ES-I3 (cell line): Measurements from ENCODE around the gene LSM14B.
"Not testable (repeated sequence)": the region's sequence is repeated elsewhere in the genome, so short reads cannot be mapped to it uniquely, and the experiment has no call there.

ENCODE experiments used
- H3K36me3 ChIP-seq: 2 replicates; pipeline ENCODE4 v1.6.1; 2013; ENCODE audit warnings: mild to moderate bottlenecking, low read length, control low read depth, moderate library complexity; ENCODE audit not compliant: insufficient read depth
- H3K4me1 ChIP-seq: 2 replicates; pipeline ENCODE4 v1.6.1; 2013; ENCODE audit warnings: mild to moderate bottlenecking, control low read depth, low read length; ENCODE audit not compliant: insufficient read depth
- H3K9ac ChIP-seq: 2 replicates; pipeline ENCODE4 v1.6.1; 2013; ENCODE audit warnings: low read depth, mild to moderate bottlenecking, low read length, moderate library complexity
- H3K9me3 ChIP-seq: 2 replicates; pipeline ENCODE4 v1.6.1; 2013; ENCODE audit warnings: mild to moderate bottlenecking, low read length, moderate library complexity; ENCODE audit not compliant: control insufficient read depth, insufficient read depth

Gene LSM14B

GRCh38 chr20:62101078-62101477 lies 21.2 kb upstream of the LSM14B start:
- no peaks in the 10 kb centered on the region for H3K36me3 ChIP-seq
- no peak overlapping the region for H3K9ac ChIP-seq
- no peaks in the 10 kb centered on the region for H3K9me3 ChIP-seq
- H3K4me1 ChIP-seq = no peaks in the 10 kb centered on the region

GRCh38 chr20:62103508-62104233 lies 18.6 kb upstream of the LSM14B start:
- Histone ChIP-seq H3K9ac (no peak overlapping the region), H3K9me3 (0 out of 2 replicates have a peak, but pooled peaks cover 4% of the 10 kb centered on the region), H3K36me3 (no peaks in the 10 kb centered on the region), H3K4me1 (no peaks in the 10 kb centered on the region)

- Histone ChIP-seq H3K9me3 (peaks cover 8% of the 10 kb centered on the region; the same call in 1 of the 2 replicates), H3K4me1 (no peaks in the 10 kb centered on the region), H3K36me3 (no peaks in the 10 kb centered on the region), H3K9ac (no peak overlapping the region)
These were observed 18.0 kb upstream of the LSM14B start for GRCh38 chr20:62104234-62104789.

- H3K4me1 ChIP-seq = no peaks in the 10 kb centered on the region
- H3K9me3 ChIP-seq = peaks cover 10% of the 10 kb centered on the region; the same call in 1 of the 2 replicates
- no peak overlapping the region for H3K9ac ChIP-seq
- H3K36me3 ChIP-seq = no peaks in the 10 kb centered on the region
These were observed 17.4 kb upstream of the LSM14B start for GRCh38 chr20:62104791-62105345.

GRCh38 chr20:62105592-62105991 lies 16.7 kb upstream of the LSM14B start:
- no peaks in the 10 kb centered on the region for H3K36me3 ChIP-seq
- no peaks in the 10 kb centered on the region for H3K4me1 ChIP-seq
- no peak overlapping the region for H3K9ac ChIP-seq
- H3K9me3 ChIP-seq = peaks cover 10% of the 10 kb centered on the region; the same call in 1 of the 2 replicates

GRCh38 chr20:62111148-62111547 lies 11.1 kb upstream of the LSM14B start:
- Histone ChIP-seq H3K4me1 (no peaks in the 10 kb centered on the region), H3K9ac (no peak overlapping the region), H3K36me3 (no peaks in the 10 kb centered on the region), H3K9me3 (peaks cover 13% of the 10 kb centered on the region)

GRCh38 chr20:62112368-62112767 lies 9.9 kb upstream of the LSM14B start:
- Histone ChIP-seq H3K9ac (no peak overlapping the region), H3K36me3 (no peaks in the 10 kb centered on the region), H3K9me3 (peaks cover 13% of the 10 kb centered on the region), H3K4me1 (peaks cover under 1% of the 10 kb centered on the region; the same call in 1 of the 2 replicates)

GRCh38 chr20:62114894-62115293 lies 7.4 kb upstream of the LSM14B start:
- Histone ChIP-seq H3K4me1 (peaks cover 5% of the 10 kb centered on the region), H3K9ac (no peak overlapping the region; the same call in 1 of the 2 replicates), H3K36me3 (no peaks in the 10 kb centered on the region), H3K9me3 (peaks cover 3% of the 10 kb centered on the region; the same call in 1 of the 2 replicates)

- not testable (repeated sequence) for H3K9ac ChIP-seq, H3K4me1 ChIP-seq, H3K36me3 ChIP-seq, H3K9me3 ChIP-seq
These were observed 6.4 kb upstream of the LSM14B start for GRCh38 chr20:62115800-62116407.

- no peak overlapping the region for H3K9ac ChIP-seq
- peaks cover 9% of the 10 kb centered on the region for H3K4me1 ChIP-seq
- no peaks in the 10 kb centered on the region for H3K9me3 ChIP-seq
- H3K36me3 ChIP-seq = no peaks in the 10 kb centered on the region
These were observed 5.5 kb upstream of the LSM14B start for GRCh38 chr20:62116558-62117361.

- Histone ChIP-seq H3K9me3 (no peaks in the 10 kb centered on the region), H3K4me1 (peaks cover 9% of the 10 kb centered on the region), H3K36me3 (no peaks in the 10 kb centered on the region), H3K9ac (no peak overlapping the region)
These were observed 5.0 kb upstream of the LSM14B start for GRCh38 chr20:62117362-62117646.

GRCh38 chr20:62117658-62118057 lies 4.6 kb upstream of the LSM14B start:
- H3K36me3 ChIP-seq = no peaks in the 10 kb centered on the region
- H3K4me1 ChIP-seq = peaks cover 9% of the 10 kb centered on the region
- H3K9me3 ChIP-seq = no peaks in the 10 kb centered on the region
- H3K9ac ChIP-seq = no peak overlapping the region

GRCh38 chr20:62118113-62119043 lies 3.9 kb upstream of the LSM14B start:
- Histone ChIP-seq H3K9ac (no peak overlapping the region), H3K4me1 (peaks cover 9% of the 10 kb centered on the region), H3K9me3 (no peaks in the 10 kb centered on the region)

More at GRCh38 chr20:62118113-62119043, 3.9 kb upstream of the LSM14B start:
- H3K36me3 ChIP-seq = no peaks in the 10 kb centered on the region
